ENCODE data around the gene RNF151. TPM values are rescaled to one million over a fixed set of nuclear protein-coding genes. Genes with fewer than 3 reads are reported as not detected.

The RNF151 gene
- total RNA-seq, 1 donor from 2014 or later: not detected

- Histone ChIP-seq H3K9me3 (no peaks in the 10 kb centered on the region), H3K36me3 (peaks cover 0 to 27% of the 10 kb centered on the region in 2 donors), H3K4me1 (peaks cover 67% of the 10 kb centered on the region), H3K27me3 (no peaks in the 10 kb centered on the region), H3K27ac (no peak overlapping the region), H3K4me3 (no peak overlapping the region)
- intact Hi-C loops (cut with DNase I): no loop called here
- DNase-seq (ENCODE audit: extremely low spot score in 2 of 2): no peak
- TF ChIP-seq POLR2AphosphoS5 (IDR thresholded peaks at IDR 0.05; ENCODE audit: insufficient read depth in 1 of 2, low read depth in 1 of 2): no peak
- TF ChIP-seq CTCF (IDR thresholded peaks at IDR 0.05): no peak
- no peak for TF ChIP-seq POLR2A (IDR thresholded peaks at IDR 0.05)
Measured at GRCh38 chr16:2005646-2006045, 39.0 kb downstream of the RNF151 start.

GRCh38 chr16:2006317-2006716, 39.7 kb downstream of the RNF151 start:
- no peak for DNase-seq (ENCODE audit: extremely low spot score in 2 of 2)
- intact Hi-C loops (cut with DNase I): no loop called here
- Histone ChIP-seq H3K4me1 (peaks cover 68% of the 10 kb centered on the region), H3K4me3 (no peak overlapping the region), H3K9me3 (no peaks in the 10 kb centered on the region), H3K27me3 (no peaks in the 10 kb centered on the region), H3K36me3 (peaks cover 0 to 21% of the 10 kb centered on the region in 2 donors), H3K27ac (no peak overlapping the region)
- TF ChIP-seq POLR2AphosphoS5 (IDR thresholded peaks at IDR 0.05; ENCODE audit: insufficient read depth in 1 of 2, low read depth in 1 of 2) (no peak), CTCF (IDR thresholded peaks at IDR 0.05) (no peak), POLR2A (IDR thresholded peaks at IDR 0.05) (no peak)

GRCh38 chr16:2007081-2007836, 40.6 kb downstream of the RNF151 start:
- Histone ChIP-seq H3K27me3 (no peaks in the 10 kb centered on the region), H3K27ac (peak overlapping the region; percentile 85), H3K4me3 (peak overlapping the region in 1 of 2 donors; percentile 19), H3K4me1 (peaks cover 68% of the 10 kb centered on the region), H3K9me3 (no peaks in the 10 kb centered on the region), H3K36me3 (peaks cover 0 to 11% of the 10 kb centered on the region in 2 donors)
- intact Hi-C loops (cut with DNase I): no loop called here
- no peak for DNase-seq (ENCODE audit: extremely low spot score in 2 of 2)
- TF ChIP-seq POLR2A (IDR thresholded peaks at IDR 0.05) (no peak), CTCF (IDR thresholded peaks at IDR 0.05) (no peak), POLR2AphosphoS5 (IDR thresholded peaks at IDR 0.05; ENCODE audit: insufficient read depth in 1 of 2, low read depth in 1 of 2) (no peak)

GRCh38 chr16:2008009-2008526, 41.4 kb downstream of the RNF151 start:
- Histone ChIP-seq H3K27me3 (no peaks in the 10 kb centered on the region), H3K4me1 (peaks cover 68% of the 10 kb centered on the region), H3K9me3 (no peaks in the 10 kb centered on the region), H3K4me3 (peak overlapping the region; percentile 19 to 94), H3K27ac (peak overlapping the region; percentile 85), H3K36me3 (peaks cover 0 to 3% of the 10 kb centered on the region in 2 donors)
- no peak for DNase-seq (ENCODE audit: extremely low spot score in 2 of 2)
- TF ChIP-seq CTCF (IDR thresholded peaks at IDR 0.05) (no peak), POLR2A (IDR thresholded peaks at IDR 0.05) (no peak), POLR2AphosphoS5 (IDR thresholded peaks at IDR 0.05; ENCODE audit: insufficient read depth in 1 of 2, low read depth in 1 of 2) (peak; percentile 35 to 48)
- intact Hi-C loops (cut with DNase I): no loop called here

GRCh38 chr16:2008631-2009163, 42.0 kb downstream of the RNF151 start:
- intact Hi-C loops (cut with DNase I): no loop called here
- Histone ChIP-seq H3K36me3 (no peaks in the 10 kb centered on the region), H3K27ac (peak overlapping the region; percentile 85), H3K4me1 (peaks cover 63% of the 10 kb centered on the region), H3K4me3 (peak overlapping the region; percentile 90 to 94), H3K27me3 (no peaks in the 10 kb centered on the region), H3K9me3 (no peaks in the 10 kb centered on the region)
- DNase-seq (ENCODE audit: extremely low spot score in 2 of 2): no peak
- TF ChIP-seq CTCF (IDR thresholded peaks at IDR 0.05) (no peak), POLR2AphosphoS5 (IDR thresholded peaks at IDR 0.05; ENCODE audit: insufficient read depth in 1 of 2, low read depth in 1 of 2) (no peak), POLR2A (IDR thresholded peaks at IDR 0.05) (no peak)

All from vagina (tissue), 2 donors.